ENCODE data around the gene STK32C. TPM values are rescaled to one million over a fixed set of nuclear protein-coding genes. Genes with fewer than 3 reads are reported as not detected.
A peak's percentile ranks its signal among the peaks of the same experiment; 100 is the strongest.
"Not testable (repeated sequence)": the region's sequence is repeated elsewhere in the genome, so short reads cannot be mapped to it uniquely, and the experiment has no call there.

Gene STK32C
- total and polyA plus RNA-seq, 2 donors from 2014 or later: 11.6 to 14.4 TPM

- Histone ChIP-seq H3K27me3 (ENCODE audit: control insufficient read depth, insufficient read depth, low read length) (no peaks in the 10 kb centered on the region), H3K27ac (ENCODE audit: low read depth in 2 of 2, low read length in 2 of 2) (no peak overlapping the region), H3K4me1 (ENCODE audit: control insufficient read depth in 2 of 3, insufficient read depth in 2 of 3, low read depth in 1 of 3, low read length in 3 of 3) (peaks cover 0 to 6% (median 2%) of the 10 kb centered on the region in 3 donors), H3K9me3 (ENCODE audit: control insufficient read depth in 2 of 3, insufficient read depth in 1 of 3, low read length in 3 of 3) (no peaks in the 10 kb centered on the region), H3K9ac (ENCODE audit: low read length in 3 of 3) (no peak overlapping the region), H3K36me3 (ENCODE audit: control insufficient read depth in 2 of 3, insufficient read depth in 3 of 3, low read length in 3 of 3) (no peaks in the 10 kb centered on the region), H3K4me3 (ENCODE audit: low read length in 3 of 3) (no peak overlapping the region)
- DNase-seq (peak in 1 of 5 donors; percentile 54), FAIRE-seq (no peak)
- TF ChIP-seq, protein P1, sequence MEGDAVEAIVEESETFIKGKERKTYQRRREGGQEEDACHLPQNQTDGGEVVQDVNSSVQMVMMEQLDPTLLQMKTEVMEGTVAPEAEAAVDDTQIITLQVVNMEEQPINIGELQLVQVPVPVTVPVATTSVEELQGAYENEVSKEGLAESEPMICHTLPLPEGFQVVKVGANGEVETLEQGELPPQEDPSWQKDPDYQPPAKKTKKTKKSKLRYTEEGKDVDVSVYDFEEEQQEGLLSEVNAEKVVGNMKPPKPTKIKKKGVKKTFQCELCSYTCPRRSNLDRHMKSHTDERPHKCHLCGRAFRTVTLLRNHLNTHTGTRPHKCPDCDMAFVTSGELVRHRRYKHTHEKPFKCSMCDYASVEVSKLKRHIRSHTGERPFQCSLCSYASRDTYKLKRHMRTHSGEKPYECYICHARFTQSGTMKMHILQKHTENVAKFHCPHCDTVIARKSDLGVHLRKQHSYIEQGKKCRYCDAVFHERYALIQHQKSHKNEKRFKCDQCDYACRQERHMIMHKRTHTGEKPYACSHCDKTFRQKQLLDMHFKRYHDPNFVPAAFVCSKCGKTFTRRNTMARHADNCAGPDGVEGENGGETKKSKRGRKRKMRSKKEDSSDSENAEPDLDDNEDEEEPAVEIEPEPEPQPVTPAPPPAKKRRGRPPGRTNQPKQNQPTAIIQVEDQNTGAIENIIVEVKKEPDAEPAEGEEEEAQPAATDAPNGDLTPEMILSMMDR (IDR thresholded peaks at IDR 0.05; ENCODE audit: borderline replicate concordance, extremely low read depth, insufficient read depth): no peak
- intact Hi-C loops (cut with DNase I): no loop called here
These were observed 36.9 kb downstream of the STK32C start for GRCh38 chr10:132270721-132271457.

- intact Hi-C loops (cut with DNase I): no loop called here
- no peaks in the 10 kb centered on the region for H3K36me3 ChIP-seq (ENCODE audit: control insufficient read depth in 2 of 3, insufficient read depth in 3 of 3, low read length in 3 of 3)
These were observed 37.5 kb downstream of the STK32C start for GRCh38 chr10:132270256-132270655.

GRCh38 chr10:132269266-132270230 lies 38.2 kb downstream of the STK32C start:
- intact Hi-C loops (cut with DNase I): no loop called here
- H3K4me3 ChIP-seq (ENCODE audit: low read length in 3 of 3): no peak overlapping the region
- H3K36me3 ChIP-seq (ENCODE audit: control insufficient read depth in 2 of 3, insufficient read depth in 3 of 3, low read length in 3 of 3): no peaks in the 10 kb centered on the region
- H3K9me3 ChIP-seq (ENCODE audit: control insufficient read depth in 2 of 3, insufficient read depth in 1 of 3, low read length in 3 of 3): no peaks in the 10 kb centered on the region
- FAIRE-seq: no peak
- DNase-seq: peak in 4 of 5 donors; percentile 49 to 65 (median 59)
- peaks cover 0 to 9% (median 2%) of the 10 kb centered on the region in 3 donors for H3K4me1 ChIP-seq (ENCODE audit: control insufficient read depth in 2 of 3, insufficient read depth in 2 of 3, low read depth in 1 of 3, low read length in 3 of 3)
- H3K27me3 ChIP-seq (ENCODE audit: control insufficient read depth, insufficient read depth, low read length): no peaks in the 10 kb centered on the region
- TF ChIP-seq, protein P1 (IDR thresholded peaks at IDR 0.05; ENCODE audit: borderline replicate concordance, extremely low read depth, insufficient read depth): no peak
- no peak overlapping the region for H3K27ac ChIP-seq (ENCODE audit: low read depth in 2 of 2, low read length in 2 of 2)
- no peak overlapping the region for H3K9ac ChIP-seq (ENCODE audit: low read length in 3 of 3)

More at GRCh38 chr10:132270256-132270655, 37.5 kb downstream of the STK32C start:
- Histone ChIP-seq H3K4me3 (ENCODE audit: low read length in 3 of 3) (no peak overlapping the region), H3K27me3 (ENCODE audit: control insufficient read depth, insufficient read depth, low read length) (no peaks in the 10 kb centered on the region), H3K9me3 (ENCODE audit: control insufficient read depth in 2 of 3, insufficient read depth in 1 of 3, low read length in 3 of 3) (no peaks in the 10 kb centered on the region), H3K4me1 (ENCODE audit: control insufficient read depth in 2 of 3, insufficient read depth in 2 of 3, low read depth in 1 of 3, low read length in 3 of 3) (peaks cover 0 to 9% (median 2%) of the 10 kb centered on the region in 3 donors), H3K9ac (ENCODE audit: low read length in 3 of 3) (no peak overlapping the region), H3K27ac (ENCODE audit: low read depth in 2 of 2, low read length in 2 of 2) (no peak overlapping the region)
- TF ChIP-seq, protein P1 (IDR thresholded peaks at IDR 0.05; ENCODE audit: borderline replicate concordance, extremely low read depth, insufficient read depth): no peak
- FAIRE-seq: no peak
- DNase-seq: peak in 1 of 5 donors; percentile 62

- DNase-seq; H3K9ac ChIP-seq (ENCODE audit: low read length in 3 of 3); intact Hi-C loops (cut with DNase I): not testable (repeated sequence)
These were observed 39.8 kb downstream of the STK32C start for GRCh38 chr10:132267916-132268315.

More at GRCh38 chr10:132267916-132268315, 39.8 kb downstream of the STK32C start:
- not testable (repeated sequence) for H3K4me3 ChIP-seq (ENCODE audit: low read length in 3 of 3); FAIRE-seq; H3K4me1 ChIP-seq (ENCODE audit: control insufficient read depth in 2 of 3, insufficient read depth in 2 of 3, low read depth in 1 of 3, low read length in 3 of 3); H3K27me3 ChIP-seq (ENCODE audit: control insufficient read depth, insufficient read depth, low read length); H3K36me3 ChIP-seq (ENCODE audit: control insufficient read depth in 2 of 3, insufficient read depth in 3 of 3, low read length in 3 of 3); H3K27ac ChIP-seq (ENCODE audit: low read depth in 2 of 2, low read length in 2 of 2); H3K9me3 ChIP-seq (ENCODE audit: control insufficient read depth in 2 of 3, insufficient read depth in 1 of 3, low read length in 3 of 3)
